GM19397 (cell line): ENCODE data around the gene TEX22.

ENCODE experiments used
- ATAC-seq: cut with Tn5 transposase; IDR thresholded peaks from one replicate; pipeline ENCODE4 v1.9.1; 2021; ENCODE audit warnings: mild to moderate bottlenecking, moderate library complexity; ENCODE audit not compliant: unreplicated experiment

The TEX22 gene

GRCh38 chr14:105455086-105455640 is 56.8 kb downstream of the TEX22 start:
- ATAC-seq: no peak

- no peak for ATAC-seq
These were observed 57.7 kb downstream of the TEX22 start for GRCh38 chr14:105455766-105456660.

DNA sequence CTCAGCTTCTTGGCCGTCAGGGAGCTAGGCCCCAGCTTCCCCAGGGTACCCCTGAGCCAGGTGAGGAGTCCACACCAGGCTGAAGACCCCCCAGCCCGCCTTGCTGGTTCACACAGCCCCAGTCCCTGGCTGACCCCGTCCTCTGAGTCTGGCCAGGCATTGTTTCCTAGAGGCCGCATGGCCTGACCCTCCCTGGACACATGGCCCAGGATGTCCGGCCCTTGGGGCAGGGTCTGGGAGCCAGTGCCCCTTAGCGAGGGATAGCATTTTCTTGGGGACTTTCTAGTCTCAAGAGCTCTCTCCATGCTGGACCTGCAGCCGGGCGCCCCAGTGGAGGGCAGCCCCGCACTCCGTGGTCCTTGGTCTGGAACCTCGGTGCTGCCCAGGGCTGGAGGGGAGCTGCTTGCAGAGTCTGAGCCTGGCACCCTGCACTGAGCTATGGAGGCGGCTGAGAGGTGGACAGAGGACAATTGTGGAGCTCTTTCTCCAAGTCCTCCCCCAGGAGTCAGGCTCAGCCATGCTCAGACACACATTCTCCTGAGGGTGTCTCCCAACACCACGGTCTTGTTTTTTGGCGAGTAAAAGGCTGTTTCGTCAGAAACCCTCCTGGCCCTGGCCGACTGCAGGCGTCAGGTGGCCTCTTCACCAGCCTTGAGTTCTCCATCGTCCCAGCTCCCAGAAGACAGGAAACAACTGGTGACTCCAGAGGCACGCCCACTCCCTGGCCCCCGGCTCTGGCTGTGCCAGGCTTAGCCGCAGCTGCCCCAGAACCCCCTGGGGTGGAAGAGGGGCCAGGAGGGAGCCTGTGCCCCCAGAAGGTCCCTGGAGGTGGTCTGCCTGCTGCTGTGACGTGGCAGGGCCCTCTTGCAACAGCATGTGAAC is 58.6 kb downstream of the TEX22 start:
- ATAC-seq: no peak

GRCh38 chr14:105458010-105458409 is 59.7 kb downstream of the TEX22 start:
- ATAC-seq: no peak

DNA sequence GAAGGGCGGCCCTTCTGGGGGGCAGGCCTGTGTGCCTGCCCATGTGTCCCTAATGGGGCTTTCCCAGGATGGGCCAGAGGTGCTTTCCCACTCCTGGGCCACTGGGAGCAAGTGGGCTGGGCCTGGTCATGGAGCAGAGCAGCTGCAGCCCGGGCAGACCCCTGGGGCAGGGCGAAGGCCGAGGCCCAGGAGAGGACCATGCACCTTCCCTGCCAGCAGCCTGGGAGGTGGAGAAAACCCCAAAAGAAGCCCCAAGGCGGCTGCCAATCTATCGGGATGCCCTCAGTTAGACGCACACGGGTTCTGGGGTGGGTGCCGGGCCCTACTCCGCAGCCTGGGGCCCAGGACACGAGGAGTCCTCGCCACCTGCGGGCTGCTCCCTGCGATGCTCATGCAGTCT is 60.2 kb downstream of the TEX22 start:
- no peak for ATAC-seq

- no peak for ATAC-seq
These were observed 61.8 kb downstream of the TEX22 start for GRCh38 chr14:105460116-105460515.

DNA sequence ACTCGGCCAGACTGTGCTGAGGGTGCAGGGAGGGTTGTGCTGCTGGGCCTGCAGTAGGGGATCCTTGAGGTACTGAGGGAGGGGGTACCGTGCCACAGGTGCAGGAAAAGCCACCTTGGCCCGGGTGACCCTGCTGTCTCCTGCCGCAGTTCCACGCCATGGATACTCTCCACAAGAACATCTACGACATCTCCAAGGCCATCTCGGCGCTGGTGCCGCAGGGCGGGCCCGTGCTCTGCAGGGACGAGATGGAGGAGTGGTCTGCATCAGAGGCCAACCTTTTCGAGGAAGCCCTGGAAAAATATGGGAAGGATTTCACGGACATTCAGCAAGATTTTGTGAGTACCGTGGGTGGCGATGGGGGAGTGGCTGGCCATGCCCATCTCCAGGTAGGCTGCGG is 62.3 kb downstream of the TEX22 start:
- no peak for ATAC-seq

GRCh38 chr14:105461903-105462302 is 63.6 kb downstream of the TEX22 start:
- ATAC-seq: no peak
